Astrocyte of the cerebellum (primary cell): ENCODE data around the gene HOXA7.

Experiments
- DNase-seq: peaks from one replicate; pipeline ENCODE4 v3.0.0-alpha.2; 2011; ENCODE audit warnings: low read depth
- H3K4me3 ChIP-seq: 2 replicates; pipeline ENCODE4 v1.5.1; 2011; ENCODE audit warnings: mild to moderate bottlenecking, low read depth, low read length, moderate library complexity
- CTCF ChIP-seq: IDR thresholded peaks from 2 replicates; pipeline ENCODE4 v1.5.1; 2012; ENCODE audit warnings: low read length, low read depth, moderate library complexity, mild to moderate bottlenecking; ENCODE audit errors: missing control alignments
- in situ Hi-C: cut with HindIII; loops from 2 replicates; pipeline ENCODE4 v1.10.0; 2017; ENCODE audit warnings: low sequenced_read_pairs

Gene HOXA7

GRCh38 chr7:27118580-27118979, 37.9 kb downstream of the HOXA7 start:
- in situ Hi-C loops: loop anchor here (5.0 kb wide), 1 partner anchor 266 kb away; no protein-coding TSS in a partner anchor
- no peak for DNase-seq
- TF ChIP-seq CTCF: no peak
- peak overlapping the region; percentile 76 for H3K4me3 ChIP-seq

GRCh38 chr7:27117887-27118491, 38.5 kb downstream of the HOXA7 start:
- TF ChIP-seq CTCF: no peak
- in situ Hi-C loops: loop anchor here (5.0 kb wide), 1 partner anchor 266 kb away; no protein-coding TSS in a partner anchor
- DNase-seq: no peak
- peak overlapping the region; percentile 76 for H3K4me3 ChIP-seq

DNA sequence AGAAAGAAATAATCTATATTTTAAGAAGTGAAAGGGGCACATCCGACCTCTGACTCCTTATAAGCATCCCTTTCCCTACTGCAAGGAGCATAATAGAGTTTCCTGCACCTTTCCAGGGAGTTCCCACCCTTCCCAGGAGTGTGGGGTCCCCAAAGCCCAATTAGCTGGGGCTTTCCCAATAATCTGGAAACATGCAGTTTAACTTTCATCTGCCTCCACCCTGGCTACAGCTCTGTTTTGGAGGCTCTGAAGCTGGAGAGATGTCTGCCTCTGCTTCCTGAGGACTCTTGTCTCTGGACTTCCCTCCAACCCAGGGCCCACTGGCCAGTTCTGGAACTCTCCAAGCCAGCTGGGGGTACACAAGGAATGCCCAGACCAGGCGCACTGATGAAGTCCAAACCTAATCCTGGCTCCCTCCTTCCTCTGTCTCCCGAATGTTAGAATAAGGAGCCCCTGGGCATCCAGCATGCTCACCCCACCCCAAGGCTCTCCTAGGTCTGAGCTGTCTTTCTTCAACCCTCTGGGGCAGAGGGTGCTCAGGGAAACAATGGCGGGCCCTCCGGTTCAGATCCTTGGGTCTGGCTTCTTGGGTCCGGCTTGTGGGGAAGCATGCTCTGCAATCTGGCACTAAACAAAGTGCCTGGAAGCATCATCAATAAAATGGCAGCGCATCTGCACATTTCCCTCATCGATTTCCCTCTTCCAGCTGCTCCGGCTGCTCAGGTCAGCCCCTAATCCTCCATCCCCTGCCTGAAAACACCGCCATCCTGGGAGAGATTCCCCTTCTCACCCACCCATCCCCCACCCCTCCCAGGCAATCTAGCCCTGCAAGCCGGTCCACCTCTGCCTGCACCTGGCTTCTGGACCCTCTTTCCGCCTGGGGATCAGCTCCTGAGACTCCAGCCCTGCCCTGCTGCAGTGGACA, 39.3 kb downstream of the HOXA7 start:
- TF ChIP-seq CTCF: no peak
- H3K4me3 ChIP-seq: peak overlapping the region; percentile 76
- in situ Hi-C loops: loop anchor here (5.0 kb wide), 1 partner anchor 265 kb away; no protein-coding TSS in a partner anchor
- no peak for DNase-seq

DNA sequence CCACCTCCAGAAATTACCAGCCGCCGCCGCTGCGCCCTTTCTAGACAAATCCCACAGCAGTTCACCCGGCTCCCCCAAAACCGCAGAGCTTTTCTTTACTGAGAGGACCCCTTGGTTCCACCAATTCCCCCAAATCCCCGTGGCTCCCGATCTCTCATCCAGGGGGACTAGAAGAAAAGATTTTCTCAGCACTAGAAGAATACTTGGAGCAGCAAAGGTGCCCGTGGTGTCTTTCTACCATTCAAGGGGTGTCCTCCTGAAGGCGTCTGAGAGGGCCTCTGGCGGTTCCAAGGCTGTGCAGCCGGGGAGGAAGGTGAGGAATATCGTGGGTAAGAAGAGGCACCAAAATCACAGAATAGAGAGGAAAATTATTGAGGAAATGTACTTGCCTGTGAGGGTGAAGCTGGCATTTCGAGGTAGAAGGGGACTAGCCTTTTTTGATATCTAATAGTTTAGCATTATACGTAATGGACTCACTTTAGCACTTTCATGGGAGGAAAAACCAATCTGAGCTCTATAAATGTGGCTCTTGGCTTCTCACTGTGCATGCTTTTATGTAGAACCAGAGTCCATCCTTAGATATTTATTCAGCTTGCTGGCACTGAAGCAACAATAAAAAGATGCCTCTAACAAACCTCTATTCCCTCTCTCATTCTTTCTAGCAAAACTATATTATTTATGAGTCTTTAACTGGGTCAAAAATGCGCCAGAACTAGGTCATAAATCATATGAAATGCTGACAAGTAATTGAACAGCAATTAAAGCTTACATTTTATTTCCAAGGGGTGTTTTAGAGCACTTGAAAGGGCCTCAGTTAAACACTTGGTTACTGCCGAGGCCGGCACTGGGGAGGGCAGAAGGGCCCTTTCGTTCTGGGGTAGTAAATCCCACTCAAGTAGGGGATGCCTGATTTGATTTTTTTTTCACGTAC, 40.2 kb downstream of the HOXA7 start:
- DNase-seq: no peak
- in situ Hi-C loops: loop anchor here (5.0 kb wide), 1 partner anchor 264 kb away; no protein-coding TSS in a partner anchor
- TF ChIP-seq CTCF: no peak
- peak overlapping the region; percentile 76 for H3K4me3 ChIP-seq

DNA sequence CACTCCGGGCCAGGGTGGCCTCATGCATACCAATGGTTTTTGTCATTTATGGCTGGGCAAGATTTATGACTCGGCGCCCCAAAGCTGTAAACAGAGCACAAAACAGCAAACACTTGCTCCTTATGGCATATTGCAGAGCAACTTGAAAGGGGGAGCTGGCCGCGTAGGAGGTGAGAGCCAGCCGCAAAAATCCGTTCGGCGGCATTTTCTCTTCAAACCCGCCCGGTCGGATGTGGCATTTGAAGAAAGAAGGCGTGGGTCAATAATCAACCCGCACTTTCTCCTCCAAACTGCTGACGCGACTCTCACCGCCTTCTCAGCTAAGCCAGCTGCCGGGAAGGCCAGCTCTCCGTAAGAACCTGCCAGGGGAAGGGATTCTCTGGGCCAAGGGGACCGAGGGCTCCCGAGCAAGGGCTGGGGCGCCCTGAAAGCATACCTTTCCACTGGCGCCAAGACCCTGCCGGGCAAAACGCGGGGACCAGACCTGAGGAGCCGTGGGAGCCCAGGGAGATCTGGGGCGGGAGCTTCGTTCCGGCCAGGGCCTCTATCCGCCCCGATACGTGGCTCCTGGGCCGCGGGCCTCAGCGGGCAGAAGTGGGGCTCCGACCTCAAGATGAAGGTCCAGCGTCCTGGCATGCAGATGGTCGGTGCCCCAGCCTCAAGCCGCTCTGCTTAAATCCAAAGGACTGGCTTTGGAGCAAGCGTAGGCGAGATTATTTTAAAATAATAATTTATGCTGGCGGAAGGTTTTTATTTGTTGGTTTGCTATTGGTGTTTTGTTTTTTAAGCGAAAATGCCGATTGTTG, 41.1 kb downstream of the HOXA7 start:
- H3K4me3 ChIP-seq: peak overlapping the region; percentile 76
- DNase-seq: no peak
- TF ChIP-seq CTCF: no peak
- in situ Hi-C loops: loop anchor here (5.0 kb wide), 1 partner anchor 263 kb away; no protein-coding TSS in a partner anchor
